ENCODE data around the gene CRADD.

GRCh38 chr12:93663729-93664084 is 13.5 kb upstream of the CRADD start:
- no peak for TF ChIP-seq CTCF (conservative IDR thresholded peaks at IDR 0.05; ENCODE audit: low read depth, low read length)
- no peak for TF ChIP-seq MAZ (IDR thresholded peaks at IDR 0.05; ENCODE audit: borderline replicate concordance, low read depth, low read length)
- TF ChIP-seq MAFK (IDR thresholded peaks at IDR 0.05; ENCODE audit: low read depth, low read length): peak; percentile 99
- TF ChIP-seq MXI1 (IDR thresholded peaks at IDR 0.05; ENCODE audit: borderline replicate concordance, low read depth, low read length): no peak
- TF ChIP-seq POLR2A (IDR thresholded peaks at IDR 0.05; ENCODE audit: low read depth, low read length): no peak
- TF ChIP-seq RFX5 (IDR thresholded peaks at IDR 0.05; ENCODE audit: low read depth, low read length): no peak
- no peak for TF ChIP-seq RCOR1 (IDR thresholded peaks at IDR 0.05; ENCODE audit: insufficient replicate concordance, low read length)
- no peak for TF ChIP-seq SMC3 (IDR thresholded peaks at IDR 0.05; ENCODE audit: low read depth, low read length)
- TF ChIP-seq, protein P1, sequence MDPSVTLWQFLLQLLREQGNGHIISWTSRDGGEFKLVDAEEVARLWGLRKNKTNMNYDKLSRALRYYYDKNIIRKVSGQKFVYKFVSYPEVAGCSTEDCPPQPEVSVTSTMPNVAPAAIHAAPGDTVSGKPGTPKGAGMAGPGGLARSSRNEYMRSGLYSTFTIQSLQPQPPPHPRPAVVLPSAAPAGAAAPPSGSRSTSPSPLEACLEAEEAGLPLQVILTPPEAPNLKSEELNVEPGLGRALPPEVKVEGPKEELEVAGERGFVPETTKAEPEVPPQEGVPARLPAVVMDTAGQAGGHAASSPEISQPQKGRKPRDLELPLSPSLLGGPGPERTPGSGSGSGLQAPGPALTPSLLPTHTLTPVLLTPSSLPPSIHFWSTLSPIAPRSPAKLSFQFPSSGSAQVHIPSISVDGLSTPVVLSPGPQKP (IDR thresholded peaks at IDR 0.05; ENCODE audit: borderline replicate concordance, low read depth, low read length): no peak
- no peak for TF ChIP-seq CHD1 (IDR thresholded peaks at IDR 0.05; ENCODE audit: low read depth, low read length)

Data from IMR-90 (cell line).